GM12878 (cell line): Measurements from ENCODE around the gene DCAF7. TPM values are rescaled to one million over a fixed set of nuclear protein-coding genes. Genes with fewer than 3 reads are reported as not detected.

Source experiments
- BMI1 ChIP-seq: fragments of 450-650 bp; IDR thresholded peaks from 2 replicates; pipeline ENCODE4 v1.6.1; 2016; ENCODE audit warnings: mild to moderate bottlenecking, moderate library complexity, borderline replicate concordance
- CBFB ChIP-seq: IDR thresholded peaks from 2 replicates; pipeline ENCODE4 v1.6.1; 2016; ENCODE audit warnings: antibody characterized with exemption, low read depth
- CHD2 ChIP-seq: IDR thresholded peaks from 2 replicates; pipeline ENCODE4 v1.6.1; 2011; ENCODE audit warnings: low read depth, low read length, improper control_type of control experiment, borderline replicate concordance
- EED ChIP-seq: sonication (generic); IDR thresholded peaks from 2 replicates; pipeline ENCODE4 v1.6.1; 2016; ENCODE audit warnings: antibody characterized with exemption, low read depth
- ETV6 ChIP-seq, 2 experiments: fragments of 450-650 bp in 1 of 2; IDR thresholded peaks in 1 of 2; conservative IDR thresholded peaks in 1 of 2; 2 replicates each; pipeline ENCODE4 v1.6.1; 2014; ENCODE audit warnings: antibody characterized with exemption in 1 of 2, borderline replicate concordance in 1 of 2, low read depth in 1 of 2, mild to moderate bottlenecking in 1 of 2, moderate library complexity in 1 of 2
- EZH2 ChIP-seq: IDR thresholded peaks from 2 replicates; pipeline ENCODE4 v1.6.1; 2012; ENCODE audit warnings: low read depth, mild to moderate bottlenecking, control low read depth, inconsistent platforms, low read length, borderline replicate concordance; ENCODE audit not compliant: control insufficient read depth
- JUND ChIP-seq: IDR thresholded peaks from 2 replicates; pipeline ENCODE4 v1.6.1; 2012; ENCODE audit warnings: low read depth, mild to moderate bottlenecking, low read length, improper control_type of control experiment, moderate library complexity
- KDM1A ChIP-seq: fragments of 200-600 bp; sonication (generic); IDR thresholded peaks from 2 replicates; pipeline ENCODE4 v1.6.1; 2016; ENCODE audit warnings: borderline replicate concordance
- KLF5 ChIP-seq: fragments of 450-650 bp; IDR thresholded peaks from 2 replicates; pipeline ENCODE4 v1.6.1; 2014; ENCODE audit warnings: mild to moderate bottlenecking; ENCODE audit not compliant: partially characterized antibody
- MXI1 ChIP-seq: fragments of 150-350 bp; IDR thresholded peaks from 2 replicates; pipeline ENCODE4 v1.6.1; 2011; ENCODE audit warnings: low read depth, mild to moderate bottlenecking, inconsistent platforms, low read length, improper control_type of control experiment
- PAX5 ChIP-seq: IDR thresholded peaks from 2 replicates; pipeline ENCODE4 v1.6.1; 2011; ENCODE audit warnings: low read depth, low read length, borderline replicate concordance
- POLR2AphosphoS2 ChIP-seq: IDR thresholded peaks from 2 replicates; pipeline ENCODE4 v1.6.1; 2011; ENCODE audit warnings: low read depth, mild to moderate bottlenecking, low read length, improper control_type of control experiment, moderate library complexity
- SIN3A ChIP-seq: IDR thresholded peaks from 2 replicates; pipeline ENCODE4 v1.6.1; 2012; ENCODE audit warnings: low read depth, low read length, improper control_type of control experiment
- ZNF274 ChIP-seq: IDR thresholded peaks from one replicate; pipeline ENCODE4 v1.8.0; 2011; ENCODE audit not compliant: insufficient read length, insufficient read depth
- polyA plus RNA-seq, 11 experiments: library from polyadenylated mRNA; depleted of rRNA in 4 of 11; unstranded in 6 of 11; stranded (reverse) in 5 of 11; fragments of >200 nt; fragmentation: Nextera tagmentation in 4 of 11; fragmentation: Illumina TruSeq in 1 of 11; extraction: Ambion mirVana in 4 of 11; extraction: Trizol in 1 of 11; gene quantifications; 1 replicate in 1 of 11; 2 replicates in 10 of 11; pipeline versions ENCODE4 v1.2.1 to v1.2.3, GENCODE V29; 2011 to 2016; ENCODE audit warnings: inconsistent platforms in 2 of 11, missing spikeins in 2 of 11, low read depth in 1 of 11
- total RNA-seq, 4 experiments: library from RNA; depleted of rRNA in 3 of 4; stranded (reverse); fragments of >200 nt in 3 of 4; fragmentation: Illumina TruSeq in 1 of 4; extraction: Trizol in 1 of 4; gene quantifications; 2 replicates each; pipeline versions ENCODE4 v1.2.1 to v1.2.3, GENCODE V29; 2013 to 2021
- TF ChIP-seq, protein P1 (sequence below): fragments of 450-650 bp; formaldehyde crosslinking; IDR thresholded peaks from 2 replicates; pipeline ENCODE4 v1.4.0; 2022; ENCODE audit warnings: mild to moderate bottlenecking, moderate library complexity
- TF ChIP-seq, protein P2 (sequence below): fragments of 450-650 bp; formaldehyde crosslinking; IDR thresholded peaks from 2 replicates; pipeline ENCODE4 v1.5.0; 2022; ENCODE audit warnings: mild to moderate bottlenecking, missing genetic modification characterization
- TF ChIP-seq, protein P3 (sequence below): IDR thresholded peaks from 2 replicates; pipeline ENCODE4 v1.6.1; 2012; ENCODE audit warnings: low read depth, low read length, improper control_type of control experiment
- TF ChIP-seq, protein P4 (sequence below): IDR thresholded peaks from 2 replicates; pipeline ENCODE4 v1.6.1; 2011; ENCODE audit warnings: mild to moderate bottlenecking, low read depth, low read length, moderate library complexity; ENCODE audit not compliant: insufficient replicate concordance
- TF ChIP-seq, protein P5 (sequence below): fragments of 450-650 bp; IDR thresholded peaks from 2 replicates; pipeline ENCODE4 v1.6.1; 2014; ENCODE audit warnings: mild to moderate bottlenecking

DCAF7 gene
- total and polyA plus RNA-seq, 10 of the 15 experiments (the other 5 are each of a cell fraction or from before 2014, with no cell fraction given) = 27.0 to 103 (median 54.5) TPM

DNA sequence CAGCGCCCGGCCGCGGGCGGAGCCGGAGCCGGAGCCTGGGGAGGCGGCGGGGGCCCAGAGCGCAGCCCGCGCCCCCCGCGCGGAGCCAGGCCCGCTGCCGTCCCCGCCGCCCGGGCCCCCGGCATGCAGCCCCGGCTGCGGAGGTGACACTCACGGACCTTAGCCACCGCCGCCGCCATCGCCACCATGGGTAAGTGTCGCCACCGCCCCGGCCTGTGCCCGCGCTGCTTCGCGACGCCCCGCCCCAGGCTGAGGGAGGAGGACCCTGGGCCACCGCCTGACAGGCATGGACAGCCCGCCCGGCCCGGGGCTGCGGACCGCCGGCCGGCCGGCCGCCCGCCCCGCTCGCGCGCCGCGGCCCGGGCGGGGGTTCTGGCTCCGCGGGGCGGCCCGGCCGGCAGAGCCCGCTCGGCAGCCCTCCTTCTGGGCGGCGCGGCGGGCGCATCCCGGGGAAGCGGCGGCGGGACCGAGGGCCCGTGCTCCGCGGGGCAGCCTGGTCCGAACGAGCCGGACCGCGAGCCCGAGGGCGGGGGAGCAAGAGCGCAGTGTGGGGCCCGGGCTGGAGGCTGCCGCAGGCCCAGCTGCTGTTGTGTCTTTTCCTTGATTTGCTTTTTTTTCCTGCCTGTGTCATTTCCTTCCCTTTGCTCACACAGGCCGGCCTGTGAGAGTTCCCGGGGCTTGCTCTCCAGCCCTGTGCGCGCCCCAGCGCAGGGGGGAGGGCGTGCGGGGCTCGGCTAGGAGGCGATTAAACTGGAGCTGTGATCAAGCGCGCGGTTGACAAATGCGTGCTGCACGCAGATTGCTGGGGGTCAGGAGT, 72.5 kb downstream of the DCAF7 start (continued):
- TF ChIP-seq, protein P1, sequence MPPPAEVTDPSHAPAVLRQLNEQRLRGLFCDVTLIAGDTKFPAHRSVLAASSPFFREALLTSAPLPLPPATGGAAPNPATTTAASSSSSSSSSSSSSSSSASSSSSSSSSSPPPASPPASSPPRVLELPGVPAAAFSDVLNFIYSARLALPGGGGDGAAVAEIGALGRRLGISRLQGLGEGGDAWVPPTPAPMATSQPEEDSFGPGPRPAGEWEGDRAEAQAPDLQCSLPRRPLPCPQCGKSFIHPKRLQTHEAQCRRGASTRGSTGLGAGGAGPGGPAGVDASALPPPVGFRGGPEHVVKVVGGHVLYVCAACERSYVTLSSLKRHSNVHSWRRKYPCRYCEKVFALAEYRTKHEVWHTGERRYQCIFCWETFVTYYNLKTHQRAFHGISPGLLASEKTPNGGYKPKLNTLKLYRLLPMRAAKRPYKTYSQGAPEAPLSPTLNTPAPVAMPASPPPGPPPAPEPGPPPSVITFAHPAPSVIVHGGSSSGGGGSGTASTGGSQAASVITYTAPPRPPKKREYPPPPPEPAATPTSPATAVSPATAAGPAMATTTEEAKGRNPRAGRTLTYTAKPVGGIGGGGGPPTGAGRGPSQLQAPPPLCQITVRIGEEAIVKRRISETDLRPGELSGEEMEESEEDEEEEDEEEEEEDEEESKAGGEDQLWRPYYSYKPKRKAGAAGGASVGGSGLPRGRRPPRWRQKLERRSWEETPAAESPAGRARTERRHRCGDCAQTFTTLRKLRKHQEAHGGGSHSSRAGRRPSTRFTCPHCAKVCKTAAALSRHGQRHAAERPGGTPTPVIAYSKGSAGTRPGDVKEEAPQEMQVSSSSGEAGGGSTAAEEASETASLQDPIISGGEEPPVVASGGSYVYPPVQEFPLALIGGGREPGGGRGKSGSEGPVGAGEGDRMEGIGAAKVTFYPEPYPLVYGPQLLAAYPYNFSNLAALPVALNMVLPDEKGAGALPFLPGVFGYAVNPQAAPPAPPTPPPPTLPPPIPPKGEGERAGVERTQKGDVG (CRISPR knock-in tag) = no peak
- no peak for TF ChIP-seq CHD2
- no peak for TF ChIP-seq EZH2
- TF ChIP-seq, protein P2, sequence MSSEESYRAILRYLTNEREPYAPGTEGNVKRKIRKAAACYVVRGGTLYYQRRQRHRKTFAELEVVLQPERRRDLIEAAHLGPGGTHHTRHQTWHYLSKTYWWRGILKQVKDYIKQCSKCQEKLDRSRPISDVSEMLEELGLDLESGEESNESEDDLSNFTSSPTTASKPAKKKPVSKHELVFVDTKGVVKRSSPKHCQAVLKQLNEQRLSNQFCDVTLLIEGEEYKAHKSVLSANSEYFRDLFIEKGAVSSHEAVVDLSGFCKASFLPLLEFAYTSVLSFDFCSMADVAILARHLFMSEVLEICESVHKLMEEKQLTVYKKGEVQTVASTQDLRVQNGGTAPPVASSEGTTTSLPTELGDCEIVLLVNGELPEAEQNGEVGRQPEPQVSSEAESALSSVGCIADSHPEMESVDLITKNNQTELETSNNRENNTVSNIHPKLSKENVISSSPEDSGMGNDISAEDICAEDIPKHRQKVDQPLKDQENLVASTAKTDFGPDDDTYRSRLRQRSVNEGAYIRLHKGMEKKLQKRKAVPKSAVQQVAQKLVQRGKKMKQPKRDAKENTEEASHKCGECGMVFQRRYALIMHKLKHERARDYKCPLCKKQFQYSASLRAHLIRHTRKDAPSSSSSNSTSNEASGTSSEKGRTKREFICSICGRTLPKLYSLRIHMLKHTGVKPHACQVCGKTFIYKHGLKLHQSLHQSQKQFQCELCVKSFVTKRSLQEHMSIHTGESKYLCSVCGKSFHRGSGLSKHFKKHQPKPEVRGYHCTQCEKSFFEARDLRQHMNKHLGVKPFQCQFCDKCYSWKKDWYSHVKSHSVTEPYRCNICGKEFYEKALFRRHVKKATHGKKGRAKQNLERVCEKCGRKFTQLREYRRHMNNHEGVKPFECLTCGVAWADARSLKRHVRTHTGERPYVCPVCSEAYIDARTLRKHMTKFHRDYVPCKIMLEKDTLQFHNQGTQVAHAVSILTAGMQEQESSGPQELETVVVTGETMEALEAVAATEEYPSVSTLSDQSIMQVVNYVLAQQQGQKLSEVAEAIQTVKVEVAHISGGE (CRISPR knock-in tag) = no peak
- TF ChIP-seq, protein P3, sequence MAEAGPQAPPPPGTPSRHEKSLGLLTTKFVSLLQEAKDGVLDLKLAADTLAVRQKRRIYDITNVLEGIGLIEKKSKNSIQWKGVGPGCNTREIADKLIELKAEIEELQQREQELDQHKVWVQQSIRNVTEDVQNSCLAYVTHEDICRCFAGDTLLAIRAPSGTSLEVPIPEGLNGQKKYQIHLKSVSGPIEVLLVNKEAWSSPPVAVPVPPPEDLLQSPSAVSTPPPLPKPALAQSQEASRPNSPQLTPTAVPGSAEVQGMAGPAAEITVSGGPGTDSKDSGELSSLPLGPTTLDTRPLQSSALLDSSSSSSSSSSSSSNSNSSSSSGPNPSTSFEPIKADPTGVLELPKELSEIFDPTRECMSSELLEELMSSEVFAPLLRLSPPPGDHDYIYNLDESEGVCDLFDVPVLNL = no peak
- TF ChIP-seq SIN3A = 0 out of 2 replicates have a peak, but pooled peaks have one; percentile 17
- TF ChIP-seq, protein P4, sequence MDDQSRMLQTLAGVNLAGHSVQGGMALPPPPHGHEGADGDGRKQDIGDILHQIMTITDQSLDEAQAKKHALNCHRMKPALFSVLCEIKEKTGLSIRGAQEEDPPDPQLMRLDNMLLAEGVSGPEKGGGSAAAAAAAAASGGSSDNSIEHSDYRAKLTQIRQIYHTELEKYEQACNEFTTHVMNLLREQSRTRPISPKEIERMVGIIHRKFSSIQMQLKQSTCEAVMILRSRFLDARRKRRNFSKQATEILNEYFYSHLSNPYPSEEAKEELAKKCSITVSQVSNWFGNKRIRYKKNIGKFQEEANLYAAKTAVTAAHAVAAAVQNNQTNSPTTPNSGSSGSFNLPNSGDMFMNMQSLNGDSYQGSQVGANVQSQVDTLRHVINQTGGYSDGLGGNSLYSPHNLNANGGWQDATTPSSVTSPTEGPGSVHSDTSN = no peak
- no peak for TF ChIP-seq CBFB
- no peak for TF ChIP-seq BMI1
- 0 out of 2 replicates have a peak, but pooled peaks have one; percentile 40 for TF ChIP-seq MXI1
- TF ChIP-seq KDM1A = no peak
- no peak for TF ChIP-seq ZNF274
- no peak for TF ChIP-seq EED
- no peak for TF ChIP-seq JUND
- TF ChIP-seq PAX5 = no peak
- no peak for TF ChIP-seq KLF5
- no peak for TF ChIP-seq POLR2AphosphoS2
- no peak for TF ChIP-seq ETV6 (conservative IDR thresholded peaks at IDR 0.05 in 1 of 2, IDR thresholded peaks at IDR 0.05 in 1 of 2; ENCODE audit: borderline replicate concordance in 1 of 2, low read depth in 1 of 2)
- TF ChIP-seq, protein P5, sequence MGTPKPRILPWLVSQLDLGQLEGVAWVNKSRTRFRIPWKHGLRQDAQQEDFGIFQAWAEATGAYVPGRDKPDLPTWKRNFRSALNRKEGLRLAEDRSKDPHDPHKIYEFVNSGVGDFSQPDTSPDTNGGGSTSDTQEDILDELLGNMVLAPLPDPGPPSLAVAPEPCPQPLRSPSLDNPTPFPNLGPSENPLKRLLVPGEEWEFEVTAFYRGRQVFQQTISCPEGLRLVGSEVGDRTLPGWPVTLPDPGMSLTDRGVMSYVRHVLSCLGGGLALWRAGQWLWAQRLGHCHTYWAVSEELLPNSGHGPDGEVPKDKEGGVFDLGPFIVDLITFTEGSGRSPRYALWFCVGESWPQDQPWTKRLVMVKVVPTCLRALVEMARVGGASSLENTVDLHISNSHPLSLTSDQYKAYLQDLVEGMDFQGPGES = no peak
